Erythroblast (primary cell): ENCODE results near the gene CACNA1H.

ENCODE experiments used
- GATA1 ChIP-seq: IDR thresholded peaks from 2 replicates; pipeline ENCODE4 v1.6.1; 2011; ENCODE audit warnings: low read depth, mild to moderate bottlenecking, control low read depth, low read length, moderate library complexity
- POLR2A ChIP-seq: IDR thresholded peaks from 2 replicates; pipeline ENCODE4 v1.6.1; 2011; ENCODE audit warnings: mild to moderate bottlenecking, low read length

GRCh38 chr16:1182950-1183907, 30.3 kb downstream of the CACNA1H start:
- no peak for TF ChIP-seq POLR2A
- no peak for TF ChIP-seq GATA1
